ENCODE data around the gene ZNF674. TPM values are rescaled to one million over a fixed set of nuclear protein-coding genes. Genes with fewer than 3 reads are reported as not detected.

The ZNF674 gene
- total RNA-seq, 2 experiments from 2014 or later: 1.7 to 2.0 TPM

DNA sequence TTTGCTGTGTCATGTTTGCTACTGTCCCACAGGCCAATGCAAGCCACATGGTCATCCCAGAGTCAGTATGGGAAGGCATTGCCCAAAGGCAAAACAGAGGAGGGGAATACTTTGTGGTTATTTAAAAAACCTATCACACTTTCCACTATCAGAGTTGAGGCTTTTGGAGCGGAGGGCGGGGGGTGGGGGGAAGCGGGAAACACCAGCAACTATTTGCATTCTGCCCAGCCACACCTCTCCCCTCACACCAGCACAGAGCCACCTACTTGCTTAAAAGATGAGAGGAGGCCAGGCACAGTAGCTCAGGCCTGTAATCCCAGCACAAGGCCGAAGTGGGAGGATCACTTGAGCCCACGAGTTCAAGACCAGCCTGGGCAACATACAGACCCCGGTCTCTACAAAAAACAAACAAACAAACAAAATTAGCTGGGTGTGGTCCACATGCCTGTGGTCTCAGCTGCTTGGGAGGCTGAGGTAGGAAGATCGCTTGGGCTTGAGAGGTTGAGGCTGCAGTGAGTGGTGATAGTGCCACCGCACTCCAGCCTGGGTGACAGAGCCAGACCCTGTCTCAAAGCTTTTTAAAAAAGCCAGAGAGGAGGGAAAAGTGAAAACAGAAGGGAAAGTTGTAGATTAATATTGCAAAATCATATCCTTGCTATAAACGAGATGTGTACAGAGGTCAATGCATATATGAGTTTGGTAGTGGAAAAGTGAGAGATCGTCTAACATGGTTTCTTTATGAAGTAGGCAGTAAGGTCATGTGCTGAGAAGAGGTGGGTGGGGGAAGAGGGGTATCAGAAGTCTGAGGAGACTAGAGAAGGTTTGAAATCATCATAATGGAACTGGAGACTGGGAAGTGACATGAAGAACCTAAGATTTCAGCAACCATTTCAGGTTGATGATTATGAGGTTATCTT is 26.5 kb upstream of the ZNF674 start:
- TF ChIP-seq, protein P1, sequence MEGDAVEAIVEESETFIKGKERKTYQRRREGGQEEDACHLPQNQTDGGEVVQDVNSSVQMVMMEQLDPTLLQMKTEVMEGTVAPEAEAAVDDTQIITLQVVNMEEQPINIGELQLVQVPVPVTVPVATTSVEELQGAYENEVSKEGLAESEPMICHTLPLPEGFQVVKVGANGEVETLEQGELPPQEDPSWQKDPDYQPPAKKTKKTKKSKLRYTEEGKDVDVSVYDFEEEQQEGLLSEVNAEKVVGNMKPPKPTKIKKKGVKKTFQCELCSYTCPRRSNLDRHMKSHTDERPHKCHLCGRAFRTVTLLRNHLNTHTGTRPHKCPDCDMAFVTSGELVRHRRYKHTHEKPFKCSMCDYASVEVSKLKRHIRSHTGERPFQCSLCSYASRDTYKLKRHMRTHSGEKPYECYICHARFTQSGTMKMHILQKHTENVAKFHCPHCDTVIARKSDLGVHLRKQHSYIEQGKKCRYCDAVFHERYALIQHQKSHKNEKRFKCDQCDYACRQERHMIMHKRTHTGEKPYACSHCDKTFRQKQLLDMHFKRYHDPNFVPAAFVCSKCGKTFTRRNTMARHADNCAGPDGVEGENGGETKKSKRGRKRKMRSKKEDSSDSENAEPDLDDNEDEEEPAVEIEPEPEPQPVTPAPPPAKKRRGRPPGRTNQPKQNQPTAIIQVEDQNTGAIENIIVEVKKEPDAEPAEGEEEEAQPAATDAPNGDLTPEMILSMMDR (IDR thresholded peaks at IDR 0.05): no peak
- H3K27me3 Mint-ChIP-seq: peaks cover 3% of the 10 kb centered on the region
- peak overlapping the region; percentile 91 for H3K27ac Mint-ChIP-seq
- intact Hi-C loops (cut with micrococcal nuclease): loop anchor here (2.0 kb wide), 1 partner anchor 27 kb away; the partner anchor contains the start of gene ZNF674
- ChIA-PET POLR2A (interaction anchor here (0.6 to 1.1 kb wide), 5 partner anchors 27 to 721 kb away, joined by 3 to 4 read pairs (median 3); partner anchors contain the start of genes NDUFB11 and RBM10), CTCF (interaction anchor here (0.7 to 1.4 kb wide), 7 partner anchors 10 to 266 kb away, joined by 3 to 4 read pairs (median 3); no protein-coding TSS in a partner anchor)
- no peaks in the 10 kb centered on the region for H3K36me3 Mint-ChIP-seq (ENCODE audit: low read depth)
- no peak for ATAC-seq
- peaks cover 31% of the 10 kb centered on the region for H3K4me1 Mint-ChIP-seq (ENCODE audit: low read depth)
- H3K9me3 Mint-ChIP-seq: no peaks in the 10 kb centered on the region
- H3K4me3 Mint-ChIP-seq: peak overlapping the region; percentile 75
- no peak for DNase-seq

- ChIA-PET CTCF (interaction anchor here (1.1 kb wide), 1 partner anchor 72 kb away, joined by 3 read pairs; no protein-coding TSS in a partner anchor), POLR2A (interaction anchor here (0.7 kb wide), 1 partner anchor 390 kb away, joined by 3 read pairs; no protein-coding TSS in a partner anchor)
- Mint-ChIP-seq H3K4me3 (no peak overlapping the region), H3K27ac (no peak overlapping the region), H3K9me3 (no peaks in the 10 kb centered on the region), H3K4me1 (ENCODE audit: low read depth) (peaks cover 21% of the 10 kb centered on the region), H3K27me3 (no peaks in the 10 kb centered on the region), H3K36me3 (ENCODE audit: low read depth) (no peaks in the 10 kb centered on the region)
- ATAC-seq: no peak
- DNase-seq: no peak
- intact Hi-C loops (cut with micrococcal nuclease): no loop called here
- TF ChIP-seq, protein P1 (IDR thresholded peaks at IDR 0.05): no peak
Measured at GRCh38 chrX:46569621-46570020, 24.4 kb upstream of the ZNF674 start.

- TF ChIP-seq, protein P1 (IDR thresholded peaks at IDR 0.05): no peak
- peaks cover 17% of the 10 kb centered on the region for H3K4me1 Mint-ChIP-seq (ENCODE audit: low read depth)
- no peak overlapping the region for H3K27ac Mint-ChIP-seq
- no peaks in the 10 kb centered on the region for H3K9me3 Mint-ChIP-seq
- intact Hi-C loops (cut with micrococcal nuclease): no loop called here
- DNase-seq (no peak), ATAC-seq (no peak)
- H3K27me3 Mint-ChIP-seq: no peaks in the 10 kb centered on the region
- H3K4me3 Mint-ChIP-seq: no peak overlapping the region
- ChIA-PET CTCF (interaction anchor here (0.9 kb wide), 1 partner anchor 13 kb away, joined by 3 read pairs; no protein-coding TSS in a partner anchor), POLR2A (interaction anchor here (0.8 kb wide), 1 partner anchor 29 kb away, joined by 3 read pairs; no protein-coding TSS in a partner anchor)
- H3K36me3 Mint-ChIP-seq (ENCODE audit: low read depth): peaks cover 2% of the 10 kb centered on the region
Measured at GRCh38 chrX:46567388-46567787, 22.2 kb upstream of the ZNF674 start.

DNA sequence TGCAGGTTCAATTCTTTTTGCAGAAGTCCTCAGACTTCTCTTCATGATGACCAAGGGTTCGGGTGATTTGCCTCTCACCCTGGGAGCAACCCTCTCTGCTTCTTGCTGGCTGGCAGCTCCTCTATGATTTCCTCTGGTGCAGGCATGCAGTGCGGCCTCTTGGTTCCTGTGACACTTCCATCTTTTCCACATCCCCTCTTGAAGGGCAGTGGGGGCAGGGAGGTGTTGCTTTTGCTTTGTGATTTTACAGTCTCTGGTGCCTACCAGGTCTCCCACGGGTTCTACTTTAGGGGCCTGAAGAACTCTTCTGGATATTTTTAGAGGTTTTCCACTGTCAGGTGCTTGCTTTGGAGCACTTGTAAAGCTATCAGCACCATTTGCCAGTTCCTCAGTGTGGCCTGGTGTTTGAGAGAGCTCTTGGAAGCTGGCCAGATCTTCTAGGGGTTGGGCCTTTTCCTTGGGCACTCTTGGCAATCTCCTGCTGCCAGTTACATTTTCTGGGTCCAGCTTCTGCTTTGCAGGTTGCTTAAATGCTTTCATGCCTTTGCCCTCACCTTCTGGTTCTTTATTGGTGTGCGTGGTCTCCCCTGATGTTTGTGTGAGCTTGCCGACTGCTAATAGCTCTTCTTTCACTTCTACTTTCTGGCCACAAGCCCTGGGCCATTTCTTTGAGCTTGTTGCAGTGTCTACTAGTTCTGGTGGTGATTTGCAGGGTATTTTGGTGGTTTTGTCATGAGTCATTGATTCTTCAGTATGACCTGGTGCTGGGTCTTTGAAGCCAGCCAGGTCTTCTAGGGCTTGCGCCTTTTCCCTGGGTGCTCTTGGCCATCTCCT is 16.8 kb upstream of the ZNF674 start:
- Mint-ChIP-seq H3K27ac (no peak overlapping the region), H3K4me3 (no peak overlapping the region), H3K36me3 (ENCODE audit: low read depth) (peaks cover 3% of the 10 kb centered on the region), H3K9me3 (no peaks in the 10 kb centered on the region), H3K4me1 (ENCODE audit: low read depth) (peaks cover 14% of the 10 kb centered on the region), H3K27me3 (no peaks in the 10 kb centered on the region)
- ChIA-PET POLR2A (no interaction called here), CTCF (interaction anchor here (1.0 kb wide), 1 partner anchor 10 kb away, joined by 3 read pairs; no protein-coding TSS in a partner anchor)
- ATAC-seq (peak; percentile 90), DNase-seq (peak; percentile 48)
- TF ChIP-seq, protein P1 (IDR thresholded peaks at IDR 0.05): no peak
- intact Hi-C loops (cut with micrococcal nuclease): no loop called here

Measured in activated CD8-positive, alpha-beta T cell treated with anti-CD3 and anti-CD28 coated beads for 36 hours (primary cell).